IPS-NIHi7 (cell line): ENCODE data around the gene RTN4IP1.
A peak's percentile ranks its signal among the peaks of the same experiment; 100 is the strongest.
"Not testable (repeated sequence)": the region's sequence is repeated elsewhere in the genome, so short reads cannot be mapped to it uniquely, and the experiment has no call there.

Experiments used
- DNase-seq: peaks from one replicate; pipeline ENCODE4 v3.0.0; 2012; ENCODE audit warnings: mixed read lengths; ENCODE audit errors: extremely low spot score

Gene RTN4IP1

GRCh38 chr6:106627760-106628159, 1.5 kb downstream of the RTN4IP1 start:
- DNase-seq: not testable (repeated sequence)

- DNase-seq: no peak
Observed at GRCh38 chr6:106626485-106626884, 2.8 kb downstream of the RTN4IP1 start.

GRCh38 chr6:106623039-106623438, 6.3 kb downstream of the RTN4IP1 start:
- DNase-seq: no peak

GRCh38 chr6:106622412-106622811, 6.9 kb downstream of the RTN4IP1 start:
- no peak for DNase-seq

GRCh38 chr6:106620931-106621672, 8.2 kb downstream of the RTN4IP1 start:
- no peak for DNase-seq

GRCh38 chr6:106619223-106619622, 10.1 kb downstream of the RTN4IP1 start:
- DNase-seq: no peak

GRCh38 chr6:106618324-106618723, 11.0 kb downstream of the RTN4IP1 start:
- DNase-seq: no peak

GRCh38 chr6:106617857-106618256, 11.4 kb downstream of the RTN4IP1 start:
- DNase-seq: no peak

GRCh38 chr6:106617302-106617701, 12.0 kb downstream of the RTN4IP1 start:
- DNase-seq: no peak

GRCh38 chr6:106614592-106615257, 14.6 kb downstream of the RTN4IP1 start:
- peak; percentile 47 for DNase-seq

- no peak for DNase-seq
Observed at GRCh38 chr6:106614166-106614565, 15.1 kb downstream of the RTN4IP1 start.

GRCh38 chr6:106613590-106613989, 15.7 kb downstream of the RTN4IP1 start:
- no peak for DNase-seq

GRCh38 chr6:106612671-106613416, 16.5 kb downstream of the RTN4IP1 start:
- no peak for DNase-seq

GRCh38 chr6:106611030-106611429, 18.3 kb downstream of the RTN4IP1 start:
- no peak for DNase-seq

GRCh38 chr6:106609699-106610098, 19.6 kb downstream of the RTN4IP1 start:
- peak; percentile 60 for DNase-seq

- DNase-seq: peak; percentile 61
Observed at GRCh38 chr6:106608080-106608668, 21.1 kb downstream of the RTN4IP1 start.

- DNase-seq: no peak
Observed at GRCh38 chr6:106600329-106600728, 29.0 kb downstream of the RTN4IP1 start.

- no peak for DNase-seq
Observed at GRCh38 chr6:106599440-106599839, 29.9 kb downstream of the RTN4IP1 start.

GRCh38 chr6:106591111-106591825, 38.0 kb downstream of the RTN4IP1 start:
- DNase-seq: no peak

- not testable (repeated sequence) for DNase-seq
Observed at GRCh38 chr6:106588937-106589336, 40.4 kb downstream of the RTN4IP1 start.

GRCh38 chr6:106586815-106587415, 42.4 kb downstream of the RTN4IP1 start:
- no peak for DNase-seq
